ENCODE results near the gene STON1.

DNA sequence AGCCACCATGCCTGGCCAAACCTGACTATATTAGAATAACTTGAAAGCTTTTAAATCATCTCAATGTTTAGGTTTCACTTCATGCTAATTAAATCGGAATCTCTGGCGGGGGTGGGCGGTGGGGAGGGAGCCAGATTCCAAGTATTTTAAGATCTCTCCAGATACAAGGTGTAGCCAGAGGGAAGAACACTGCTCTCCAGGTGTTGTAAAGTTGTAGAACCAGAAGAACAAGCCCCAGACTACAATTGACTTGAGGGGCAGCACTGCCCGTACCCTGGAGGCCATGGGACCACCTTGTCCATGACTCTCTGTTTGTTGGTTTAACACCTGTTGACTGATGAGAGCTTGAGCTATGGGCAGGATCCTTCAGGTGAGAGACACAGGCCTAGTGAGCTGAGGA lies 54.6 kb downstream of the STON1 start:
- TF ChIP-seq, protein P1, sequence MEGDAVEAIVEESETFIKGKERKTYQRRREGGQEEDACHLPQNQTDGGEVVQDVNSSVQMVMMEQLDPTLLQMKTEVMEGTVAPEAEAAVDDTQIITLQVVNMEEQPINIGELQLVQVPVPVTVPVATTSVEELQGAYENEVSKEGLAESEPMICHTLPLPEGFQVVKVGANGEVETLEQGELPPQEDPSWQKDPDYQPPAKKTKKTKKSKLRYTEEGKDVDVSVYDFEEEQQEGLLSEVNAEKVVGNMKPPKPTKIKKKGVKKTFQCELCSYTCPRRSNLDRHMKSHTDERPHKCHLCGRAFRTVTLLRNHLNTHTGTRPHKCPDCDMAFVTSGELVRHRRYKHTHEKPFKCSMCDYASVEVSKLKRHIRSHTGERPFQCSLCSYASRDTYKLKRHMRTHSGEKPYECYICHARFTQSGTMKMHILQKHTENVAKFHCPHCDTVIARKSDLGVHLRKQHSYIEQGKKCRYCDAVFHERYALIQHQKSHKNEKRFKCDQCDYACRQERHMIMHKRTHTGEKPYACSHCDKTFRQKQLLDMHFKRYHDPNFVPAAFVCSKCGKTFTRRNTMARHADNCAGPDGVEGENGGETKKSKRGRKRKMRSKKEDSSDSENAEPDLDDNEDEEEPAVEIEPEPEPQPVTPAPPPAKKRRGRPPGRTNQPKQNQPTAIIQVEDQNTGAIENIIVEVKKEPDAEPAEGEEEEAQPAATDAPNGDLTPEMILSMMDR (IDR thresholded peaks at IDR 0.05) = no peak
- no peak for TF ChIP-seq POLR2A (IDR thresholded peaks at IDR 0.05)
- no peak for TF ChIP-seq POLR2AphosphoS5 (IDR thresholded peaks at IDR 0.05)
- no peak for TF ChIP-seq EP300 (IDR thresholded peaks at IDR 0.05; ENCODE audit: low read depth)

All from transverse colon (tissue), 4 donors.